Effector CD8-positive, alpha-beta T cell (primary cell): ENCODE measurements around the gene DGCR8.
A peak's percentile ranks its signal among the peaks of the same experiment; 100 is the strongest.
"Not testable (repeated sequence)": the region's sequence is repeated elsewhere in the genome, so short reads cannot be mapped to it uniquely, and the experiment has no call there.

Experiments
- DNase-seq: peaks from one replicate; lab custom pipeline; 2025; lab: John Stamatoyannopoulos, UW

DGCR8 gene

GRCh38 chr22:20066617-20067383 is 13.2 kb upstream of the DGCR8 start:
- no peak for DNase-seq

- DNase-seq, result not testable (repeated sequence)
Observed at GRCh38 chr22:20067384-20067682, 12.7 kb upstream of the DGCR8 start.

GRCh38 chr22:20068640-20069039 is 11.4 kb upstream of the DGCR8 start:
- DNase-seq, result no peak

- DNase-seq, result no peak
Observed at GRCh38 chr22:20069331-20070042, 10.6 kb upstream of the DGCR8 start.

- no peak for DNase-seq
Observed at GRCh38 chr22:20071524-20071972, 8.5 kb upstream of the DGCR8 start.

GRCh38 chr22:20076627-20077172 is 3.3 kb upstream of the DGCR8 start:
- no peak for DNase-seq

GRCh38 chr22:20080445-20080775 is 369 bp downstream of the DGCR8 start:
- DNase-seq, result peak; percentile 68

- no peak for DNase-seq
Observed at GRCh38 chr22:20080776-20081654, 974 bp downstream of the DGCR8 start.

- no peak for DNase-seq
Observed at GRCh38 chr22:20083157-20083890, 3.3 kb downstream of the DGCR8 start.

GRCh38 chr22:20083891-20084546 is 4.0 kb downstream of the DGCR8 start:
- no peak for DNase-seq

GRCh38 chr22:20084547-20085413 is 4.7 kb downstream of the DGCR8 start:
- no peak for DNase-seq

GRCh38 chr22:20085651-20086050 is 5.6 kb downstream of the DGCR8 start:
- DNase-seq, result no peak

GRCh38 chr22:20086101-20086599 is 6.1 kb downstream of the DGCR8 start:
- DNase-seq, result no peak

GRCh38 chr22:20086763-20087162 is 6.7 kb downstream of the DGCR8 start:
- no peak for DNase-seq

GRCh38 chr22:20087319-20088262 is 7.5 kb downstream of the DGCR8 start:
- DNase-seq, result no peak

- DNase-seq, result no peak
Observed at GRCh38 chr22:20088263-20088648, 8.2 kb downstream of the DGCR8 start.

GRCh38 chr22:20089226-20089976 is 9.4 kb downstream of the DGCR8 start:
- no peak for DNase-seq
